GM20431 (cell line): Measurements from ENCODE around the gene NES.

Experiments
- in situ Hi-C: fragments of 300-500 bp; cut with MseI, MboI; formaldehyde crosslinking; loops from one replicate; pipeline ENCODE4 v1.15.0; 2020; ENCODE audit warnings: low sequenced_read_pairs; ENCODE audit not compliant: unreplicated experiment

NES gene

DNA sequence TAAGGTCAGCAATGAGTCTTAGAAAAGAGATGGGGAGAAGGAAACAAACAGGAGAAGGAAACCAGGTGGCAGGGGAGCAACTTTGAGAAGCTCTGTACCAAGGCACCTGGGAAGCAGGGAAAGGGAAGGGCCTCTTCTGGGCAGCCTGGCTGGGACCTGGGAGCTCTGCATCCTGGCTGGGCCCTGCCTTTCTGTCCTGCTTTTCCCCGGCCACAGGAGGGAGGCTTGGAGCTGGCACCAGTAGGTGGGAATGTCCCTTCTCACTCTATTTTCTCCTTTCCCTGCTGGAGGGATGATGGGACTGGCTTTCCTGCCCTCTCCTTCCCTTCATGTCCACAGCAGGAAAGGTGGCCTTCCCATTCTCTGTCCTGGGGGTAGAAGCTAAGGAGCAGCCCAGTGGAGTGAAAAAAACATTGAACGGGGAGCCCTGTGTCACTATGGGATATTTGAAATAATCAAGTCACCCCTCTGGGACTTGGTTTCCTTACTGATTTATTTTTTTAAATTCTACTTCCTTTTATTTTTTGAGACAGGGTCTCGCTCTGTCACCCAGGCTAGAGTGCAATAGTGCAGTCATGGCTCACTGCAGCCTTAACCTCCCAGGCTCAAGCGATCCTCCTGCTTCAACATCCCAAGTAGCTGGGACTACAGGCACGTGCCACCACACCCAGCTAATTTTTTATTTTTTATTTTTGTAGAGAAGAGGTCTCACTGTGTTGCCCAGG lies 5.1 kb upstream of the NES start:
- in situ Hi-C loops, result no loop called here

DNA sequence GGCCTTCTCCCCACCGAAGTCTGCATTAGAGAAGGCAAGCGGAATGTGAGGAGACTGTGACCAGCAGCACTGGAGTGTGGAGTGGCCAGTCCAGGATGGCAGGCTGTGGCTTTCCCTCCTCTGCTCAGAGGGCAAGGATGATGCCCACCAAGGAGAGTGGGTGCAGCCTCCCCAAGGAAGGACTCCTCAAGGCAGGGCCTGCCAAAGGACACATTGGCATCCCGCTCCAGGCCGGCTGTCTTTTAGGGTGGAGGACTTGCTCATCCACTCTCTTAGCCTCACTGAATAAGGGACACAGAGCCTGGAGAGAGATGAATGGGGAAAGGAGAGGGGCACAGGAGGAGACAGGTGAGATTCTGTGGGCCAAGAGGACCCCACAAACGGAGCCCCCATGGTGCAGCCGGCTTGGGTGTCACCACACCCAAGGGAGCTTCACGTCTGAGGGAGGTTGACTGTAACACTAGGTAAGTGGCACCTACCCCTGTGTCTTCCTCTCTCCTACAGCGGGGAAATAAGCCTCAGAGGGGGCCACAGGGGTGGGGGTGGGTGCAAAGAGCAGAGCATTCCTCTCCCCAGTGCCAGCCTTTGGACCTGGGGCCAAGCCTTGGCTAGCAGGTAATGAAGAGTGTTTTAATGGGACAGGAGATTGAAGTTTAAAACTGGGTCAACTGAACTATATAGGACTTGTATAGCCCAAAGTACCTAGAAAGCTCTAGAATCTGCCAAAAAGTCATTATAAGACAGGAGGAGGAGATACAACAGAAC lies 4.2 kb upstream of the NES start:
- in situ Hi-C loops, result no loop called here

DNA sequence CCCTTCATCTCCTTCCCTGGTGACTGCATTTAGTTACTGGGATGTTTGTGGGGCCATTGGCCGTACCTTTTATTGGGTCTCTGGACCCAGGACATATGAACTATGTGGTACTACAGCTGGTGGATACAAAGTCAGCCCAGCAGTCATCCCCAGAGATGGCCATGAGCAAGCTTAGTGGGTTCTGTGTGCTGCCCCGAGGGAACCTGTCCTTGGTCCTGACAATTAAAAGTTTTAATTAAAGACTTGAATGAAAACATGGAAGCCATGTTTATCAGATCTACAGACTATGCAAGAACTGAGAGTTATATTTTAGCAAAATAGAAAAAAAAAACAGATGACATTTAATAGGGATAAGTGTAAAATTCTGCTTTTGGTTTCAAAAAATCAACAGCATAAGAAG lies 2.8 kb upstream of the NES start:
- in situ Hi-C loops, result no loop called here

DNA sequence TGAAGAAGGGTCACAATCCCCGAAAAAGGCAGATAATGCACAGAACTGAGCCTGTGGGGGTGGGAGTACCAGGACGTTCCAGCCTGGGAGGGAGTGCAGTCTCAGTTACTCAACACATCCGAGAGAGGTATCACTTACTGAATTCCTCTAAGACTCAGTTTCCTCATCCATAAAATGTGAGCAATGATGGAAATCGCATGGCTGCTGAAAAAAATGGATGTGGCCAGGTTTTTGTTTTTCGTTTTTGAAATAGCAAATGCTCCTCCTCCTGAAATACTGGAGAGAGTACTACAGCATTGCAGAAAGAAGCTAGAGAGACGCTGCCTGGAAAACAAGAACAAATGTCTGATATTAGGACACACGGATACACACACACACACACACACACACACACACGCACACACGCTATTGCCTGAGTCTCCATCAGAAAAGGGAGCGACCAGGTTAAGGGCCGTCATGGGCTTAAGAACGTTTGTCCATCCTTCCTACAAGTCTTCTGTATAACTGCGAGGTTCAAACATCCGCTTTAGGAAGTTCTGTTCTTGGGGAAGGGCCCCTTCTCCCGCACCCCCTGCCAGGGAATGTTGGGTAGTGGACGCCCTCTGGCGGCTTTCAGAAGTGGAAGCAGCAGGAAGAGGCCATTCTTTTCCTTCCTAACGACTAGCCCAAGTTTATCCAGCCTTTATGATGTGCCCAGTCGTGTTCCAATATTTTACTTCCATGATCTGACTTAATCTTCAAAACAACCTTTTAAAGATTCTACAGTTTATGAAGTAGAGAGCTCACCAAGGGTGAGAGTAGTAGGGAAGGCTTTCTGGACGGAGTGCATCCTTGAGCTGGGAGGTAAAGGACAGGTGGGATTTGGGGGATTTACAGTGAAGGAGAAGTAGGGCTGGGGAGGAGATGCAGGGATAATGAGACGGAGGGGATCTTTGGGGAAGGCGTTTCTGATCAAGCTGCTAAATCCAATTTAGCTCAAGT lies 699 bp upstream of the NES start:
- in situ Hi-C loops, result no loop called here

DNA sequence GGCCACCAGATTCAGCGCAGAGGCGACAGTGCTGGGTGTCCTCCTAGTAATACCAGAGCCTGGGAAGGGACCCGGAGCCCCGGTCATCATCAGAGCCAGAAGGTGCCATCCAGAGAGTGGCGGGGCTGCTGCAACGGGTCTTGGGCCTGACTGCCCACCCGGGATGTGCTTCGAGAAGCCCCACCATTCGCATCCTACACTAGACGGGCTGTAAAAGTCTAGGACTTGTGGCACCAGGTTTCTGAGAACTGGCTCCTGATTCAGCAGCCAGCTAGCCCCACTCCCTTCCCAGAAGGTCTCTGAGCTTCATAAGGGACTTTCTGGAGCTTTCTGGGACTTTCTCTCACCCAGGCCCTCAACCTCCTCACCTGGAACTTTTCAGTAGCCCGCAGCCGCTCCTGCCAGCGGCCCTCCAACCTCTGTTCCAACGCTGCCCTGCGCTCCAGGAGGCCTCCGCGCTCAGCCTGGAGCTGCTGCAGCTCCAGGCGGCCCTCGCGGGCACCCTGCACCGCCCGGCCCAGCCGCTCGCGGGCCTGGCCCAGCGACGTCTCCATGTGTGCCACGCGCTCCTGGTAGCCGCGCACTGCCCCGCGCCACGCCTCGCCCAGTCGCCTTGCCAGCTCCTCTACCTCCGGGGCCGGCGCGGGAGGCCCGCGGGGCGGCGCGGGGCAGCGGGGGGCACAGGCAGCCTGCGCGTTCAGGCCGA lies 940 bp downstream of the NES start:
- in situ Hi-C loops, result no loop called here

DNA sequence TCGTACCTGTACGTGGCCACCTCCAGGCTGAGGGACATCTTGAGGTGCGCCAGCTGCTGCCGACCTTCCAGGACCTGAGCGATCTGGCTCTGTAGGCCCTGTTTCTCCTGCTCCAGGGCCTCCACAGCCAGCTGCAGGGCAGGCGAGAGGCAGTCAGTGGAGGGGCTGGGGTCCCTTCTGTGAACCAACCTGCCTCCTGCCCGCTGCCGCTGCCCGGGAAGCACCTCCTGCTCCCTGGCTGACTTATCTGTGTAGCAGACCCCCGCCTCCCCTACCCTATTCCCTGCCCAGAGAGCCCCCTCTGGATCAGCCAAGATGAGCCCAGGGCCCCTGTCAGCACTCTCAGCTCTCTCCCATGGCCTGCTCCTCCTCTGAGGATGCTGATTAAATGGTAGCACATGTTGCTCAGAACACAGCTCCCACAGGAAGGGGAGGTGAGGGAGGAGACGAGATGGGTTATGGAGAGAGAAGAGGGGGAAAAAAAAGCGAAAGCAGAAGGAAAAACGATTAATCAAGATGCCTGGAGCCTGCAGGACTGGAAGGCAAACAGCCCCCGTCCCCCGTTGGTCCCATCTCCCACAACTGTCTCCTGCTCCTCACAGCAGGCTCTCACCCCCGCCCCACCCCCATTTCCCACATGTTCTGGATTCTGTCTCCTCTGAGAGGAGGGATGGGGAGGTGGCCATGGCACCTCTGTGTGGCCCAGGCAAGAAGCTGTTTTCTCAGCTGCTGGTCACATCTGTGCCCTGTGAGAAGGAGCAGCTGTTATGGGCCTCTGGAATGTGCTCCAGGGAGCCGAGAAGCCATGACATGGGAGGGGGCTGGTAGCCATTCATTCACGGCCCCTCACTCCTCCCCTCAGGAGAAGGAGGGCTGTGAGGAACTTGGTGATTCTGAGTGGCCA lies 1.7 kb downstream of the NES start:
- in situ Hi-C loops, result no loop called here

DNA sequence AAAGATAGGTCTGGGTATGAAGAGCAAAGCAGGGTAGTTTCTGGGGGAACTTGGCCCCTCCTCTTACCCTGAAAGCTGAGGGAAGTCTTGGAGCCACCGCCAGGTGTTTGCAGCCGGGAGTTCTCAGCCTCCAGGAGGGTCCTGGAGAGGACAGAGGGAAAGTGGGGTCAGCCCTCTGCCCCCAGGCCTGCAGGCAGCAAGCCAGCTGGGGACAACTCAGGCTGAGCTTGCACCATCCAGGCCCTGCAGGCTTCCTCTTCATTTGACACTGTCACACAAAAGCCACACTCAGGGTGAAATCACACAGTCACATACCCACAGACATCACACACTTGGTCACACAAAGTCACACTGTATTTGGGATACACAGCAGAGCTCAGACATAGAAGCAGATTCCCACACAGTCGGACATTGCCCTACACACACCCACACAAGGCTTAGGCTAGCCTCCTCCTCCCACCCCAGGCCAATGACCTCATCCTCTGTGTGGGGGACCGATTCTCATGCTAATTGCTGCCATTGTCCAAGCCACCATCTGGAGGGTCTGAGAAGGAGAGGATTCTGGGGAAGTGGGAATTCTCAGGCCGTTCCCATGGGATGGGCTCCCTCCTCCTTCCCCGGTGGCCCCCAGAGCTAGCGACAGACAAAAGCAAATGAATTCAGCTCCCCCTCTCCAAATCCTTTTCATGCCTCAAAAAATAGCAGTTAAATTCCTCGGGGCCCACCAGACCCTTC lies 3.7 kb downstream of the NES start:
- in situ Hi-C loops, result no loop called here

DNA sequence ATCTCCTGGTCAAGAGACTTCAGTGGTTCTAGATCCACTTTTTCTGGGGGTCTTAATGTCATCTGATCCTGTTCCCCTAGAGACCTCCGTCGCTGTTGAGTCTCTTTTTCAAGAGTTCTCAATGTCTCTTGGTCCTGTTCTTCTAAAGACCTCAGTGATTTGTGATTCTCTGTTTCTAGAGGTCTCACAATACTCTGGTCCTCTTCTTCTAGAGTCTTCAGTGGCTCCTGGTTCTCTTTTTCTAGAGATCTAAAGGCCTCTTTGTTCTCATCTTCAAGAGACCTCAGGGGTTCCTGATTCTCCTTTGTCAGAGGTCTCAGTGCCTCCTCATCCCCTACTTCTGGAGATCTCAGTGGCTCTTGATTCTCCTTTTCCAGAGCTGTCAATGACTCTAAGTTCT lies 5.4 kb downstream of the NES start:
- in situ Hi-C loops, result no loop called here

DNA sequence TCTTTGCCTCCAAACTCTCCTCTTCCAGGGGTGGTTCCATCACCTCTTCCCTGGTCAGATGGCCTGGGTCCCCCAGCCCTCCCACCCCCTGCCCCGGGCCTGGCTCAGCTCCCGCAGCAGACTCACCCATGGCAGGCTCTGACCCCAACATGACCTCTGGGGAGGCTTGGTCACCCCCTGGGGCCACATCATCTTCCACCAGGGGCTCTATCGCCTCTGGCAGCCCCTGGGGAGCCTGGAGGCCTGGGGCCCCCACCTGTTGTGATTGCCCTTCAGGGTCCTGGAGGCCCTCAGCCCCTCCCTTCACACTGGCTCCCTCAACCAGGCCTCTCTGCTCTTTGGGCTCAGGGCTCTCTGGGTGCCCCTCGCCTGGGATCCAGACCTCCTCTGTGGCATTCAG lies 6.4 kb downstream of the NES start:
- in situ Hi-C loops, result no loop called here

DNA sequence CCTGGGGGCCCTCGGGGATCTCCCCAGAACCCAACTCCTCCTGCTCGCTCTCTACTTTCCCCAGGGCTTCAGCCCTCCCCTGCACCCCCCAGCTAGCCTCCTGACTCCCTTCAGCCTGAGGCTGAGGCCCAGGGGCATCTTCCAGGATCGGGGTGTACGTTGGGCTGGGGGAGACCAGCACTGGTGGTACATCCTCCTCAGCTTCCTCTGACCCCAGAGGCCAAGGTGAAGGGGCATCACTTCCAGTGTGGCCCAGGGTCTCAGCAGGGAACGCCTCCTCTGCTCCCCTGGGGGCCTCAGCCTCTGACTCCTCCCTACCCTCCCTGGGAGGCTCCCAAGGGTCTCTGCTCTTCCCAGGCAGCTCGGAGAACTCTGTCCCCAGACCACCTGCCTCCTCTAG lies 6.8 kb downstream of the NES start:
- in situ Hi-C loops, result no loop called here

DNA sequence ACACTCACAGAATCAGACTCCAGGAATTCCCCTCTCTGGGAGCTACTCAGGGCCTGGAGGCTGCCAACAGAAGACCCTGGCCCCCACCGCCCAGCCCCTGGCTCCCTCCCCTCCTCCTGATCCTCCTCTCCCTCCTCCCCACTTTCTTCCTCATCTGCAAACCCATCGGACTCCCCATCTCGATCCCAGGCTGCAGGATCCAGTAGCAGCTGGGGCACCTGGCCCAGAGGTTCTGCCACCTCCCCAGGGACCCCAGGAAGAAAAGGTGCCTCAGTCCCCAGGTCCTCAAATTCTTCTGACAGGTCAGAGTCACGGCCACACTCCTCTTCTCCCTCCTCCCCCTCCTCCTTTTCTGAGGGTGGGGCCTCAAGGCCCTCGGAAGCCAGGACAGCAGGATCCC lies 7.4 kb downstream of the NES start:
- in situ Hi-C loops, result no loop called here

DNA sequence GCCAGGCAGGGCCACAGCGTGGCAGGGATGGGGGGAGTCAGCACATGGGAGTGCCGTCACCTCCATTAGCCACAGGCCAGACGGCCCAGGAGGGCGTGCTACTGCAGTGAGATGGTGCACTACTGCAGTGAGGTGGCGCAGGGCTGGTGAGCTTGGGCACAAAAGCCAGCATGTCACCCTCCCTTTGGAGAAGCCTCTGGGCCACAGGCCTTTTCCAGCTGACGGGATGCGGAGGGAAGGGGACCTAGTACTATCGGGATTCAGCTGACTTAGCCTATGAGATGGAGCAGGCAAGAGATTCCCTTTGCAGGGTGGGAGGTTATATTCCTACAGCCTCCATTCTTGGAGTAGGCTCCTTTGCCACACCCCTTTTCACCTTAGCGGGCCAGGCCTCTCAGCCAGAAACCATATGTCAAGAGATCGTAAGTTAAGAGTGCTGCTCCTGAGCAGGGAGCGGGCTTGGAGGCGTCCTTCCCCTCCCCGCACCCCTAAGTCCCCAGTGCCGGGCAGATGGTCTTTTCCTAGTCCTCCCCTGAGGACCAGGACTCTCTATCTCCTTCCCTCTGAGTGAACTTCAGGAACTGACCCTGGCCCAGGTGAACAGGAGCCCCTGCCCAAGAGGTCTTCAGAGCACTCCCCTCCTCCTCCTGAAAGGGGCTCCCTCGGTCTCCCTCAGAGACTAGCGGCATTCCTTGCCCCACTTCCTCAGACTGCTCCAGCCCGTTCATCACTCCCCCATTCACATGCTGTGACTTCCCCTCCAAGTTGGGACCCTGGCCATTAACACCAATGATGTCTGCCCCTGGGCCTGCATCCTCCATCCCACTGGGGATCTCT lies 8.2 kb downstream of the NES start:
- in situ Hi-C loops, result no loop called here

DNA sequence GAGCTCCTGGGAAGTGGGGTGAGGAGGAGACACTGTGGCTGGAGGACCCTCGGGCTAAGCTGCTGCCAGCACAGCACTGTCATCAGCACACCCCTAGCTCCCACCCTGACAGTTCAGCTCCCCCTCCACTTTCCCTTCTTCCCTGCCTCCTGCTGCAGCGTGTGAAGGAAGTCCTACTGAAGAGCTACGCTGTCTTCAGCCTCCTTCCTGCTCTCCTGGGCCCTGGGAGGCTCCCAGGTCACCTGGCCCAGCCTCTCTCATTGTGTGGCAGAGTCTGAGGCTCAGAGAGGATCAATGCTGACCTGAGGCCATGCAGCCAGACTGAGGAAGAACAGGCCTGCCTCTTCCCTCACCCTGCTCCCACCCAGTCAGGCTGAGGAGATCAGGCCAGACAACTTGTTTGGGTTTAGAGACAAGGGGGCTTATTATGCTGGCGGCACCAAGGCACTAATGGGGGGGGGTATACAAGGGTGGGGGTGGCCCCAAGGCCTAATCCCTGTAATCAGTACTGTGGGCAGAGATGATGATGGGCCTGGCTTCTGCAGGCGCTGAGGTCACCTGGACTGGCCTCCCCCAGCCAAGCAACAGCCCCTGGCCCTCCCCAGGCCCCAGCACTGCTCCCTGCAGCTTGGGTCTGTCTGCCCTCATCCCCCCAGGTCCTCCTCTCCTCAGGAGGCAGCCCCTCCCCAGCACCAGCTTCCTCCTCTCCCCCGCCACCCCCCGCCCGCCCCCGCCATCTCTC lies 9.1 kb downstream of the NES start:
- in situ Hi-C loops, result no loop called here

DNA sequence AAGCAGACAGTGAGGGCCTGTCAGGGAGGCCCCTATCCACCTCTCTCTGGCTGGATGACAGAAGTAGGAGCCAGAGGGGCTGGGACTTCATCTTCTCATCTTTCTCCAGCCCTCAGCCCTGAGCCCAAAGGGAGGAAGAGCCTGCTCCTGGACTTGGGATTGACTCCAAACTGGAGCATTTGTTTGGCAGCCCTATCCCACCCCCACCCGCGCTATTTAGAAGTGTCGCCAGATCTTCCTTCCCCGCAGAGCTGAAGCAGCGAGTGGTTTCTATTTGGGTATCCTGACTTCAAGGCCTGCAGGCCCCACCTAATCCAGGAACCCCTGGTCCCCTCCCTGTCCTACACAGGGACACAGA lies 9.6 kb downstream of the NES start:
- in situ Hi-C loops, result no loop called here

DNA sequence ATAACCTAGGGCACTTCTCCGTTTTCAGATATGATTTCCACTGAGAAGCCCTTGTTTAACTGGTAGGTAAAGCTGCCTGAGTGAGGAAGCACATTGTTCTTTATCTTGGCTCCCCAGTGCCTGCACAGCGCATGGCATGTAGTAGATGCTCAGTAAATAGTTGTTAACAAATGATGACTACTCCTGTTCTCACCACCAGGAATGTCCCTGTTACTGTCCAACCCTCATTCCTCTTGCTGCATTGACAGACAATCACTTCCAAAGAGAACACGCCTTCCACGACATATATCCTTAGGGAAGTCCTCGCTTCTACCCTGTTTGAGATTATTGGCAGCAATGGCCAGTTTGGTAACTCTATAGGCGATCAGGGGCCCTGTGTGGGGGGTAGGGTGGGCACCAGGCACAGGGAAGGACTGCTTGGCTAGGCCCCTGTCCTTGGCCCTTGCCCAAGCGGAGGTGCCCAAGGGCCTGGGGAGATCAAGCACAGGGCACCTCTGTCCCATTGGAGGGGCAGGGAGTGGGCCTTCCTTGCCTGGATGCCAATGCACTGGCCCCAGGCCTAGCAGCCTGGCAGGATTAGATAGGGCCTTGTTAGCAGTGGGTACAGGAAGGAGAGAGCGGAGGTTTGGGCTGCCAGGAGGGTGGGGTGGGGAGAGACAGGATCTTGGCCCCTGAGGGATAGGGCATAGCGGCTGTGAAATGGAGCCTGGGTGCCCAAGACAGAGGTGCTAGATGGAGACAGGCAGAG lies 10.2 kb downstream of the NES start:
- in situ Hi-C loops, result no loop called here

DNA sequence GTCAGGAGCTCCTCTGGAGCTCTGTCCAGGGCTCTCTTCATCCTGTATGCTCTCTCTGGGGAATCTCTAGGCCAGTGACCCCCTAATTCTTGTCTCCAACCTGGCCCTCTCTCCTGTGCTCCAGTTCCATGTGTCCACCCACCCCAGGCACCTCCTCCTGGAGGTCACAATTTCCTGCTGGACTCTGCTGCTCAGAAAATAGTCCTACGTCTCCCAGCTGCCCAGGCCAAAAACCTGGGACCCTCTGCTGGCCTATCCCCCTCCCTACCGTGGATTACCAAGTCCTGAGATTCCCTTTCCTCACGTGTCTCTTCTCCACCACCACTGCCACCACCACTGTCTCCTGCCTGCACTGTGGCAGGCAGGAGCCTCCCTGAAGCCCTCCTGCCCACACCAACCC lies 11.7 kb downstream of the NES start:
- in situ Hi-C loops, result no loop called here
